Smooth muscle cell (in vitro differentiated cells): Measurements from ENCODE around the gene ZCCHC14. TPM values are rescaled to one million over a fixed set of nuclear protein-coding genes. Genes with fewer than 3 reads are reported as not detected.

Source experiments
- DNase-seq: peaks from one replicate; lab custom pipeline; 2025; ENCODE audit not compliant: unreplicated experiment; lab: John Stamatoyannopoulos, UW
- H2AFZ ChIP-seq: fragments of 200-600 bp; sonication (generic); 2 replicates; pipeline ENCODE4 v1.6.0; 2016; ENCODE audit warnings: antibody characterized with exemption, low read depth, mild to moderate bottlenecking
- H3F3A ChIP-seq: fragments of 200-600 bp; sonication (generic); 2 replicates; pipeline ENCODE4 v1.6.0; 2017; ENCODE audit warnings: antibody characterized with exemption, low read depth
- H3K27ac ChIP-seq: fragments of 200-600 bp; sonication (generic); 2 replicates; pipeline ENCODE4 v1.5.1; 2016; ENCODE audit warnings: low read depth, mild to moderate bottlenecking
- H3K27me3 ChIP-seq: fragments of 200-600 bp; sonication (generic); 2 replicates; pipeline ENCODE4 v1.6.1; 2016; ENCODE audit warnings: low read depth, mild to moderate bottlenecking
- H3K36me3 ChIP-seq: fragments of 200-600 bp; sonication (generic); 2 replicates; pipeline ENCODE4 v1.5.1; 2016; ENCODE audit warnings: low read depth
- H3K4me1 ChIP-seq: fragments of 200-600 bp; sonication (generic); 2 replicates; pipeline ENCODE4 v1.5.1; 2016; ENCODE audit warnings: low read depth
- H3K4me2 ChIP-seq: fragments of 200-600 bp; sonication (generic); 2 replicates; pipeline ENCODE4 v1.6.0; 2016; ENCODE audit warnings: mild to moderate bottlenecking
- H3K4me3 ChIP-seq: fragments of 200-600 bp; sonication (generic); 2 replicates; pipeline ENCODE4 v1.5.1; 2016; ENCODE audit warnings: mild to moderate bottlenecking
- H3K79me2 ChIP-seq: fragments of 200-600 bp; sonication (generic); 2 replicates; pipeline ENCODE4 v1.6.0; 2016; ENCODE audit warnings: low read depth, mild to moderate bottlenecking
- H3K9ac ChIP-seq: fragments of 200-600 bp; sonication (generic); 2 replicates; pipeline ENCODE4 v1.6.0; 2016; ENCODE audit warnings: low read depth
- H3K9me3 ChIP-seq: fragments of 200-600 bp; sonication (generic); replicated peaks from 2 replicates; pipeline ENCODE4 v1.5.1; 2016; ENCODE audit warnings: low read depth
- H4K20me1 ChIP-seq: fragments of 200-600 bp; sonication (generic); 2 replicates; pipeline ENCODE4 v1.6.0; 2016; ENCODE audit warnings: low read depth
- WGBS: methylation state at CpG from one replicate; pipeline ENCODE4 v1.1.7; 2016; ENCODE audit warnings: low lambda C conversion rate; 5-methylcytosine and 5-hydroxymethylcytosine counted together
- polyA plus RNA-seq: library from polyadenylated mRNA; unstranded; fragments of >200 nt; fragmentation: Nextera tagmentation; extraction: Ambion mirVana; gene quantifications from 2 replicates; pipeline ENCODE4 v1.2.1, GENCODE V29; 2016
- total RNA-seq: library from RNA; depleted of rRNA; stranded (reverse); fragments of >200 nt; gene quantifications from 2 replicates; pipeline ENCODE4 v1.2.3, GENCODE V29; 2014
- TF ChIP-seq, protein P1 (sequence below): fragments of 200-600 bp; sonication (generic); IDR thresholded peaks from 2 replicates; pipeline ENCODE4 v1.5.1; 2017; ENCODE audit warnings: borderline replicate concordance, mild to moderate bottlenecking, antibody characterized with exemption; ENCODE audit not compliant: insufficient read depth, poor library complexity, severe bottlenecking

ZCCHC14 gene
- total and polyA plus RNA-seq, 2 experiments from 2014 or later = 4.6 to 8.5 TPM

DNA sequence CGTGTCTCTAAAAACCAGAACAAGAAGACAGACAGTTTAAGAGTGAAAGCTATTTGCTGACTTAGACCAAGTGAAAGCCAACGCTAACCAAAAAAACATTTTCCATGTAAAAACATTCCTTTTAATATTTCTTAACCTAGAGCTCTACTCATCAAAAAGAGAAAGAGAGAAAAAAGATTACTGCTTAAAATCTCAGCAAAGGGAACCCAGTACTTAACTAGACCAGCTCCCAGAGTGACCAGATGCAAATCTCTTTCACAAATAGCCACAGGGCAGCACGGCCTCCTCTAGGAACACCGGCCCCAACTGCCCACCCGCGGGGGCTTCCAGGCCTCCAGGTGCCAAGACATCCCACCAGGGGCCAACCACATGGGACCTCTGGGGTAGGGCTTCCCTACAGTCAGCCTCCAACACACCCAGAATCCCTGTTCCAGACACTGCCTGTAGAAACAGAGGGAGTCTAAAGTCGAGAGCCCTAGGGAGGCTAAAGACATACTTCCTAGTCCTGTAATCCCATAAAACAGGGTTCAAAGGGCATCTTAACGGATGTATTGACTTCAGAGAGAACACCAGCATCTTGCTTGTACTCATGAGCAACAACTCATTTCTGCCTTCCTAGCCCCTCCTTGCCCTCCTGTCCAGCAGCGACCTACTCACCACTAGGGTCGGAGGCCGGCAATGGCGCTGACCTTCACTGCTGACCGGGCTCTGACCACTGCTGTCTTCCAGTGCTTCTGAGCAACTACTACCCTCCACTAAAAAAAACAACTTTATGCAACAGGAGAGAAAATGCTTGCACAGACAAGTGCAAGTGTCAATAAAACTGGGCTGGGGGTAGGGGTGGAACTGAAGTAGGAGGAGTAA is 21.3 kb downstream of the ZCCHC14 start:
- H3K9ac ChIP-seq = no peak overlapping the region
- H2AFZ ChIP-seq = no peak overlapping the region
- H3K27ac ChIP-seq = no peak overlapping the region
- peaks cover 96% of the 10 kb centered on the region for H3K79me2 ChIP-seq
- peaks cover 95% of the 10 kb centered on the region for H4K20me1 ChIP-seq
- peaks cover 13% of the 10 kb centered on the region for H3K4me1 ChIP-seq
- 69% methylated on average over 13 of the region's 13 CpGs for whole genome bisulfite sequencing
- H3K27me3 ChIP-seq = no peaks in the 10 kb centered on the region
- H3K36me3 ChIP-seq = no peaks in the 10 kb centered on the region
- H3F3A ChIP-seq = peaks cover 3% of the 10 kb centered on the region
- no peaks in the 10 kb centered on the region for H3K9me3 ChIP-seq
- H3K4me3 ChIP-seq = no peak overlapping the region
- no peak for DNase-seq
- TF ChIP-seq, protein P1, sequence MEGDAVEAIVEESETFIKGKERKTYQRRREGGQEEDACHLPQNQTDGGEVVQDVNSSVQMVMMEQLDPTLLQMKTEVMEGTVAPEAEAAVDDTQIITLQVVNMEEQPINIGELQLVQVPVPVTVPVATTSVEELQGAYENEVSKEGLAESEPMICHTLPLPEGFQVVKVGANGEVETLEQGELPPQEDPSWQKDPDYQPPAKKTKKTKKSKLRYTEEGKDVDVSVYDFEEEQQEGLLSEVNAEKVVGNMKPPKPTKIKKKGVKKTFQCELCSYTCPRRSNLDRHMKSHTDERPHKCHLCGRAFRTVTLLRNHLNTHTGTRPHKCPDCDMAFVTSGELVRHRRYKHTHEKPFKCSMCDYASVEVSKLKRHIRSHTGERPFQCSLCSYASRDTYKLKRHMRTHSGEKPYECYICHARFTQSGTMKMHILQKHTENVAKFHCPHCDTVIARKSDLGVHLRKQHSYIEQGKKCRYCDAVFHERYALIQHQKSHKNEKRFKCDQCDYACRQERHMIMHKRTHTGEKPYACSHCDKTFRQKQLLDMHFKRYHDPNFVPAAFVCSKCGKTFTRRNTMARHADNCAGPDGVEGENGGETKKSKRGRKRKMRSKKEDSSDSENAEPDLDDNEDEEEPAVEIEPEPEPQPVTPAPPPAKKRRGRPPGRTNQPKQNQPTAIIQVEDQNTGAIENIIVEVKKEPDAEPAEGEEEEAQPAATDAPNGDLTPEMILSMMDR = no peak
- H3K4me2 ChIP-seq = peak overlapping the region; percentile 32

DNA sequence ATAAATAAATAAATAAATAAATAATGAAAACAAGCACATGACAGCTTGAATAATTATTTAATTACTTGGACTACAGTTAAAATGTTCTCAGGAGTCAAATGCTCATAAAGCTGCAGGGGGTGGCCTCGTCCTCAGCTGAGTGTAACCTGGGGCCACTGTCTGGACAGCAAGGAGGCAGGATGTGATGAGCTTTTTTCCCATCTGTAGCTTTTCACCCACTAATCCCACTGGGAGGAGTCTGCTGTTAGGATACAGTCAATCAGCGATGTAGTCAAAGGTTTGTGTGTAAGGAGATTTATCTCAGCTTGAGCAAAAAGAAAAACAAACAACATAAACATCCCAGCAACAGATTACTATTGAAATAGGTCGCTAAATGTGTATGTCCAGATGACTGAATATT is 22.5 kb downstream of the ZCCHC14 start:
- peaks cover 25% of the 10 kb centered on the region for H3K4me1 ChIP-seq
- peaks cover 95% of the 10 kb centered on the region for H4K20me1 ChIP-seq
- H3K9ac ChIP-seq = no peak overlapping the region
- no peaks in the 10 kb centered on the region for H3K36me3 ChIP-seq
- H2AFZ ChIP-seq = no peak overlapping the region
- peaks cover 12% of the 10 kb centered on the region for H3F3A ChIP-seq
- no peak overlapping the region for H3K4me3 ChIP-seq
- peak overlapping the region; percentile 32 for H3K4me2 ChIP-seq
- 10% methylated on average over 3 of the region's 3 CpGs for WGBS
- H3K27me3 ChIP-seq = no peaks in the 10 kb centered on the region
- H3K79me2 ChIP-seq = peaks cover 88% of the 10 kb centered on the region
- DNase-seq = no peak
- H3K9me3 ChIP-seq = no peaks in the 10 kb centered on the region
- no peak overlapping the region for H3K27ac ChIP-seq
- TF ChIP-seq, protein P1 = no peak

DNA sequence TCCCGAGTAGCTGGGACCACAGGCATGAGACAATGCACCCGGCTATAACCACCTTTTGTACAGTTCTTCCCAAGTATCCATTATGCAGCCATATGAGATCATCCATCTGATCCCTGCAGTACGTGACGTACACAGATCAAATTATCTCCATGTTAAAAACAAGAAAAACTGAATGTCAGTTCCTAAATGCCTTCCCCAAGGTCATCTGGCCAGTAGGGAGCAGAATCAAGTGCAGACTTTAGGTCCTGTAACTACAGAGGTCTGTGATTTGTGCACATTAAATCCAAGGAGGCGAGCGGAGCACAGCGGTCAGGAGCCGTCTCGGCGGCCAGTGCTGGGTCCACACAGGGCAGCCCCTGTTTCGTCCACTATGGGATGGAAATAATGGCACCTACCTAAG is 23.7 kb downstream of the ZCCHC14 start:
- no peaks in the 10 kb centered on the region for H3K9me3 ChIP-seq
- peaks cover 76% of the 10 kb centered on the region for H3K79me2 ChIP-seq
- H3K4me1 ChIP-seq = peaks cover 29% of the 10 kb centered on the region
- WGBS = 97% methylated on average over 11 of the region's 11 CpGs
- H2AFZ ChIP-seq = no peak overlapping the region
- TF ChIP-seq, protein P1 = no peak
- no peak overlapping the region for H3K27ac ChIP-seq
- H3K36me3 ChIP-seq = no peaks in the 10 kb centered on the region
- no peak overlapping the region for H3K4me3 ChIP-seq
- no peaks in the 10 kb centered on the region for H3K27me3 ChIP-seq
- DNase-seq = no peak
- H3K4me2 ChIP-seq = no peak overlapping the region
- H3F3A ChIP-seq = peaks cover 16% of the 10 kb centered on the region
- no peak overlapping the region for H3K9ac ChIP-seq
- peaks cover 89% of the 10 kb centered on the region for H4K20me1 ChIP-seq
